ENCODE results near the gene SRSF12.

DNA sequence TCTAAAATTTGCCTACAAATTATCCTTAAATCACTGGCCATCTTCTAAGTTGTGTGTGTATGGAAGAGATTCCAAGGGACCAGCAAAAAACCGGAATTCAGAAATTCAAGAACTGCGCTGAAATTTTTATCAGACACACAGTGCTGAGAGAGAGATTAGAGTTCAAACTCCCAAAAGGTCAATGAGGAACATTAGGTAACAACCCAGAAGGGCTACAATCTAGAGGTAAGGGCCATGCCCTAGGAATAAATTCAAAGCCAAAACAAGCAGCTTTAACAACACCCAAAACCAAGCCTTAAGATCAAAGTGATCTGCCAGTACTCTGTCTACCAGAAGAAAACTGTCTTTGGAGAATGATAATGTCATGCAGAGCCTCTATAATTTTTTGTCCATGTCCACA lies 17.8 kb downstream of the SRSF12 start:
- no peak for TF ChIP-seq EZH2 (IDR thresholded peaks at IDR 0.05; ENCODE audit: borderline replicate concordance, insufficient read depth, low read depth, low read length, poor library complexity, severe bottlenecking)
- TF ChIP-seq, protein P1, sequence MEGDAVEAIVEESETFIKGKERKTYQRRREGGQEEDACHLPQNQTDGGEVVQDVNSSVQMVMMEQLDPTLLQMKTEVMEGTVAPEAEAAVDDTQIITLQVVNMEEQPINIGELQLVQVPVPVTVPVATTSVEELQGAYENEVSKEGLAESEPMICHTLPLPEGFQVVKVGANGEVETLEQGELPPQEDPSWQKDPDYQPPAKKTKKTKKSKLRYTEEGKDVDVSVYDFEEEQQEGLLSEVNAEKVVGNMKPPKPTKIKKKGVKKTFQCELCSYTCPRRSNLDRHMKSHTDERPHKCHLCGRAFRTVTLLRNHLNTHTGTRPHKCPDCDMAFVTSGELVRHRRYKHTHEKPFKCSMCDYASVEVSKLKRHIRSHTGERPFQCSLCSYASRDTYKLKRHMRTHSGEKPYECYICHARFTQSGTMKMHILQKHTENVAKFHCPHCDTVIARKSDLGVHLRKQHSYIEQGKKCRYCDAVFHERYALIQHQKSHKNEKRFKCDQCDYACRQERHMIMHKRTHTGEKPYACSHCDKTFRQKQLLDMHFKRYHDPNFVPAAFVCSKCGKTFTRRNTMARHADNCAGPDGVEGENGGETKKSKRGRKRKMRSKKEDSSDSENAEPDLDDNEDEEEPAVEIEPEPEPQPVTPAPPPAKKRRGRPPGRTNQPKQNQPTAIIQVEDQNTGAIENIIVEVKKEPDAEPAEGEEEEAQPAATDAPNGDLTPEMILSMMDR (IDR thresholded peaks at IDR 0.05) = no peak
